KOPT-K1 (cell line): Measurements from ENCODE around the gene INSC.

Experiments used
- H3K27ac ChIP-seq: fragments of 200-600 bp; sonication (generic); 2 replicates; pipeline ENCODE4 v1.5.1; 2016; ENCODE audit warnings: antibody characterized with exemption, mild to moderate bottlenecking, low read depth, low read length; ENCODE audit not compliant: poor library complexity, severe bottlenecking
- H3K36me3 ChIP-seq: fragments of 200-600 bp; sonication (generic); 2 replicates; pipeline ENCODE4 v1.5.1; 2017; ENCODE audit warnings: antibody characterized with exemption, mild to moderate bottlenecking, low read length, moderate library complexity; ENCODE audit not compliant: insufficient read depth
- H3K9me3 ChIP-seq: fragments of 200-600 bp; sonication (generic); 2 replicates; pipeline ENCODE4 v1.5.1; 2017; ENCODE audit warnings: antibody characterized with exemption, low read length, mild to moderate bottlenecking; ENCODE audit not compliant: insufficient read depth, poor library complexity, severe bottlenecking

The INSC gene

GRCh38 chr11:15179167-15179566, 64.4 kb downstream of the INSC start:
- Histone ChIP-seq H3K9me3 (no peaks in the 10 kb centered on the region), H3K36me3 (no peaks in the 10 kb centered on the region), H3K27ac (no peak overlapping the region)

- Histone ChIP-seq H3K27ac (no peak overlapping the region), H3K36me3 (no peaks in the 10 kb centered on the region)
These were observed 65.6 kb downstream of the INSC start for GRCh38 chr11:15180212-15180792.

GRCh38 chr11:15182372-15182771, 67.6 kb downstream of the INSC start:
- Histone ChIP-seq H3K36me3 (no peaks in the 10 kb centered on the region), H3K27ac (no peak overlapping the region), H3K9me3 (no peaks in the 10 kb centered on the region)

More at GRCh38 chr11:15180212-15180792, 65.6 kb downstream of the INSC start:
- H3K9me3 ChIP-seq, result no peaks in the 10 kb centered on the region

GRCh38 chr11:15185021-15185420, 70.3 kb downstream of the INSC start:
- H3K9me3 ChIP-seq, result no peaks in the 10 kb centered on the region
- no peaks in the 10 kb centered on the region for H3K36me3 ChIP-seq
- no peak overlapping the region for H3K27ac ChIP-seq

- no peaks in the 10 kb centered on the region for H3K9me3 ChIP-seq
- no peak overlapping the region for H3K27ac ChIP-seq
- H3K36me3 ChIP-seq, result no peaks in the 10 kb centered on the region
These were observed 71.4 kb downstream of the INSC start for GRCh38 chr11:15186146-15186545.

GRCh38 chr11:15189189-15189588, 74.5 kb downstream of the INSC start:
- no peak overlapping the region for H3K27ac ChIP-seq
- no peaks in the 10 kb centered on the region for H3K9me3 ChIP-seq
- no peaks in the 10 kb centered on the region for H3K36me3 ChIP-seq

- H3K9me3 ChIP-seq, result no peaks in the 10 kb centered on the region
- no peak overlapping the region for H3K27ac ChIP-seq
- no peaks in the 10 kb centered on the region for H3K36me3 ChIP-seq
These were observed 75.1 kb downstream of the INSC start for GRCh38 chr11:15189641-15190365.

- Histone ChIP-seq H3K36me3 (no peaks in the 10 kb centered on the region), H3K9me3 (no peaks in the 10 kb centered on the region), H3K27ac (no peak overlapping the region)
These were observed 75.9 kb downstream of the INSC start for GRCh38 chr11:15190611-15191010.

GRCh38 chr11:15192005-15192556, 77.4 kb downstream of the INSC start:
- no peak overlapping the region for H3K27ac ChIP-seq
- no peaks in the 10 kb centered on the region for H3K9me3 ChIP-seq
- no peaks in the 10 kb centered on the region for H3K36me3 ChIP-seq

GRCh38 chr11:15194671-15195415, 80.1 kb downstream of the INSC start:
- Histone ChIP-seq H3K27ac (no peak overlapping the region), H3K36me3 (no peaks in the 10 kb centered on the region), H3K9me3 (no peaks in the 10 kb centered on the region)

- Histone ChIP-seq H3K27ac (no peak overlapping the region), H3K36me3 (no peaks in the 10 kb centered on the region), H3K9me3 (no peaks in the 10 kb centered on the region)
These were observed 80.9 kb downstream of the INSC start for GRCh38 chr11:15195454-15196200.

GRCh38 chr11:15196704-15197103, 82.0 kb downstream of the INSC start:
- H3K36me3 ChIP-seq, result no peaks in the 10 kb centered on the region
- no peaks in the 10 kb centered on the region for H3K9me3 ChIP-seq
- no peak overlapping the region for H3K27ac ChIP-seq

- no peaks in the 10 kb centered on the region for H3K9me3 ChIP-seq
- H3K36me3 ChIP-seq, result no peaks in the 10 kb centered on the region
- H3K27ac ChIP-seq, result no peak overlapping the region
These were observed 83.0 kb downstream of the INSC start for GRCh38 chr11:15197696-15198095.

- Histone ChIP-seq H3K36me3 (no peaks in the 10 kb centered on the region), H3K27ac (no peak overlapping the region), H3K9me3 (no peaks in the 10 kb centered on the region)
These were observed 83.6 kb downstream of the INSC start for GRCh38 chr11:15198284-15198683.

- no peaks in the 10 kb centered on the region for H3K36me3 ChIP-seq
- H3K27ac ChIP-seq, result no peak overlapping the region
- no peaks in the 10 kb centered on the region for H3K9me3 ChIP-seq
These were observed 85.0 kb downstream of the INSC start for GRCh38 chr11:15199693-15200092.
